GM13976 (cell line): ENCODE results near the gene C16orf89.
"Not testable (repeated sequence)": the region's sequence is repeated elsewhere in the genome, so short reads cannot be mapped to it uniquely, and the experiment has no call there.

Experiments used
- DNase-seq: peaks from one replicate; pipeline ENCODE4 v3.0.0; 2012; ENCODE audit warnings: low spot score
- CTCF ChIP-seq: IDR thresholded peaks from 2 replicates; pipeline ENCODE4 v1.5.1; 2012; ENCODE audit warnings: borderline replicate concordance, mild to moderate bottlenecking; ENCODE audit not compliant: insufficient read depth; ENCODE audit errors: extremely low read depth, missing control alignments, control extremely low read depth
- in situ Hi-C: fragments of 300-500 bp; cut with MboI; formaldehyde crosslinking; loops from one replicate; pipeline ENCODE4 v1.12.0; 2022; ENCODE audit warnings: low sequenced_read_pairs, mixed read lengths, inconsistent platforms; ENCODE audit not compliant: unreplicated experiment

Gene C16orf89

GRCh38 chr16:5093081-5093480 is 27.3 kb upstream of the C16orf89 start:
- in situ Hi-C loops, DNase-seq: not testable (repeated sequence)

GRCh38 chr16:5090592-5090991 is 24.8 kb upstream of the C16orf89 start:
- in situ Hi-C loops, DNase-seq: not testable (repeated sequence)

GRCh38 chr16:5089911-5090555 is 24.3 kb upstream of the C16orf89 start:
- DNase-seq, in situ Hi-C loops: not testable (repeated sequence)

- DNase-seq, in situ Hi-C loops: not testable (repeated sequence)
Measured at GRCh38 chr16:5088936-5089335, 23.2 kb upstream of the C16orf89 start.

GRCh38 chr16:5088086-5088790 is 22.5 kb upstream of the C16orf89 start:
- in situ Hi-C loops, DNase-seq: not testable (repeated sequence)

GRCh38 chr16:5085716-5086115 is 20.0 kb upstream of the C16orf89 start:
- DNase-seq, in situ Hi-C loops: not testable (repeated sequence)

GRCh38 chr16:5084802-5085201 is 19.0 kb upstream of the C16orf89 start:
- TF ChIP-seq CTCF = peak; percentile 74
- DNase-seq = peak; percentile 63
- in situ Hi-C loops = not testable (repeated sequence)

- peak; percentile 5 for DNase-seq
- in situ Hi-C loops = not testable (repeated sequence)
Measured at GRCh38 chr16:5084099-5084731, 18.5 kb upstream of the C16orf89 start.

GRCh38 chr16:5083646-5084045 is 17.9 kb upstream of the C16orf89 start:
- DNase-seq, in situ Hi-C loops: not testable (repeated sequence)

- DNase-seq, in situ Hi-C loops: not testable (repeated sequence)
Measured at GRCh38 chr16:5080996-5081395, 15.2 kb upstream of the C16orf89 start.

GRCh38 chr16:5080461-5080860 is 14.7 kb upstream of the C16orf89 start:
- in situ Hi-C loops, DNase-seq: not testable (repeated sequence)

GRCh38 chr16:5078626-5079025 is 12.9 kb upstream of the C16orf89 start:
- no peak for TF ChIP-seq CTCF
- no peak for DNase-seq
- in situ Hi-C loops = no loop called here
